GM19438 (cell line): Measurements from ENCODE around the gene BOD1L1.
A peak's percentile ranks its signal among the peaks of the same experiment; 100 is the strongest.

Experiments used
- ATAC-seq: cut with Tn5 transposase; IDR thresholded peaks from one replicate; pipeline ENCODE4 v1.9.1; 2021; ENCODE audit warnings: low read depth; ENCODE audit not compliant: unreplicated experiment

Gene BOD1L1

DNA sequence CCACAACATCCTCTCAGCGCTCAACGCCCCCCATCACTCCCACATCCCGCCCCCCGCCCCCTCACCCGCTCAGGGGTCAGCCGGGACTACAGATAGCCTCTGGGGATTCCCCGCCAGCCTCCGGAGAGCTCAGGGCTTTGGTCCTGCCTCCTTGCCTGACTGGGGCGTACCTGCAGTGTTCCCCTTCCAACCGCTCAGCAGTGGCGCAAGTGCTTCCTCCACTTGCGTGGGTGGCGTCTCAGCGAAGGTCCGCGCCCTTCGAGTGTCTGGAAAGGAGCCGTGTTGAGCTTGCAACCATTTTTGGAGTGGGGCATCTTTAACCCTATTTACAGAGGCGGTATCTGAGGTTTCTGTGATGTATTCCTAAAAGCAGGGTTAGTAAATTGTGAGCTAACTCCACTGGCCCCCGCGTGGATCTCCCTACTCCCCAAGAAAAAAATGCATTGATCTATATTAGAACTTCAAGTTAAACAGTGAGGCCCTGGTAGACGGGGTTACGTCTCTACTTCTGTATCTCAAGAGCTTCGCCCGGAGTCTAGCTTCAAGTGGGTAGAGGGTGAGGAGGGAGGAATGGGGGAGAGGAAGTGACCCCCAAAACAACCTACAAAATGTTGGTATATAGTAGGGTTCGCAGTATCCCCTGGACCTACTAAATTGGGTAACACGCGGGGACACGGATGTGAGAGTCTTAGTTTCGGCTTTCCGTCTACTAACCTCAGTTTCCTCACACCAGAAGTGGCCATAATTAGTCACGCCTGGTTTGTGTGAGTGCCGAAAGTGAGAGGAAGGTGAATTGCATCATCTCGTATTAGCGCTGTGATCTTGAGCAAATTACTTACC, 99.3 kb downstream of the BOD1L1 start:
- ATAC-seq: peak; percentile 78

DNA sequence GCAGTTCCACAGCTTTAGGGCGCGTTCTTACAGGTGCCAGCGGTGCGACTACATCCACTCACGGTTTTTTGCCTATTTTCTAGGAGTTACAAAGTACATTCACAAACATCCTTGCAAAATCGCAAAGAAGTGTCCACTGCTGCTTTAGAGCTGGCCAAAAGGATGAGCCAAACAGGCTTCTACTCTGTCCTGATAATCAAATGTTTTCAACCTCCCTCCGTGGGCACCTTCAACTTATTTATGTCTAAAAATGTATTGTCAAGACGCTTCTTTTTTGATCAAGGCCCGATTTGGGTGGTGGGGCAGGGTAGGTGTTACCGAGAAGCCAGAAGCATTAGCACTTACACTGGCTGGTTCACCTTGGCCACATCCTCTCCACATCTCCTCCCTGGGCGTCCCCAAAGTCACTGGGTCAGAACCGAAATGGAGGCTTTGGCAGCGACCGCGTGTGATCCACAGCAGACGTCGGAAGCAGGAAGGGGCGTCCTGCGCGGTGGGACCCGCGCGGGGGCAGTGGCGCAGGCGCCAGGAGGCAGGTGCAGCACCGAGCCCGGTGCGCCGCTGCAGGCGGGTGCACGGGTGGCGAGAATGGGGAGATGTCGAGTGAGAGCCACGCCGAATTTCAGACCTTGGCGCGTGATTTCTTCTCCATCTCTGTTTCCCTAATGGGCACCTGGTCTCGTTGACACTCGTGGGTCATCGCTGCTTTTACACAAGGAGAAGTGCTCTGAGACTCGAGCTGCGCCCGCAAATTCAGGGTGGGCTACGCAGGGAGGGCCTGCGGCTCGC, 100.1 kb downstream of the BOD1L1 start:
- no peak for ATAC-seq

DNA sequence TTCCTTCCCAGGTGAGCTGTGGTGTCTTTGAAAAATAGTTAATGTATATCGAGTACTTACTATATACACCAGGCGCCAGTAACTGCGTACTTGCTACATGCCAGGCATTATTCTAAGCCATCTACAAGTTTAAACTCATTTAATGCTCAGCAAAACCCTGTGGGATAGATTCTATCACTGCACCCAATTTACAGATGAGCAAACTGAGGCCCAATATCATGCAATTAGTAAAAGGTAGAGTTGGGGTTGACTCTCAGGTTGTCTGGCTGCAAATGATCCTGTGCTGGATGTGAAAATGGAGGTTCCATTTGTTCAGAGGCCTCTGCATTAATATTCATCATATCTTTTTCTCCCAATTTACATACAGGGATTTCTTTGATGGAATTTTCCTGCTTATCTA, 100.9 kb downstream of the BOD1L1 start:
- no peak for ATAC-seq

DNA sequence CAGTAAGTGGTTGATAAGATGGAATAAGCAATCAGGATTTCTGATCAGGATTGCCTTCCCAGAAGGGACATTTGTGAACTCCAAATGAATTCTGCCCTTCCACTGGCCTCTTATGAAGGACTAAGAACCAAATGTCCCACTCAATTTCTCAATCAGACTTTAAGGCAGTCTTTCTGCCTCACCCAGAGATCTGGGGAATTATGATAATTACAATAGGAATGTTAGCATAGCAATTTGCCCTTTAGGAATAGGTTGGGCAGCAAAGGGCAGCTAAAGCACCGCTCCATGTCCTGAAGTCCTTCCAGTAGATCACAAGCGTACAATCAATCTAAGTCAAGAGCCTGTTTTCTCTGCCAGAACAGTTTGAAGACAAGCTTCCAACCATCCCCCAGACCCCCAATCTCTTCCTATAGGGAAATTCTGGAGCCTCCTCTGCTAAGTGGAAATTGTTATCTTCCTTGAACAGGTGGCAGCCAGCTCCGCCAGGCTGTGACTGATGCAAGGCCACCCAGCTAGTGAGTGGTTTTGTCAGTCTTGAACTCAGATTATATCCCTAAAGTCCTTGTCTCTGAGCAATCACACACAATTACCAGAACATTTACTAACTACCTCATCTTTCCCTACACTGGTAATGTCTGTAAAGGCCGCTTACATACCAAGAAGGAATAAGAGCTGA, 101.8 kb downstream of the BOD1L1 start:
- no peak for ATAC-seq

DNA sequence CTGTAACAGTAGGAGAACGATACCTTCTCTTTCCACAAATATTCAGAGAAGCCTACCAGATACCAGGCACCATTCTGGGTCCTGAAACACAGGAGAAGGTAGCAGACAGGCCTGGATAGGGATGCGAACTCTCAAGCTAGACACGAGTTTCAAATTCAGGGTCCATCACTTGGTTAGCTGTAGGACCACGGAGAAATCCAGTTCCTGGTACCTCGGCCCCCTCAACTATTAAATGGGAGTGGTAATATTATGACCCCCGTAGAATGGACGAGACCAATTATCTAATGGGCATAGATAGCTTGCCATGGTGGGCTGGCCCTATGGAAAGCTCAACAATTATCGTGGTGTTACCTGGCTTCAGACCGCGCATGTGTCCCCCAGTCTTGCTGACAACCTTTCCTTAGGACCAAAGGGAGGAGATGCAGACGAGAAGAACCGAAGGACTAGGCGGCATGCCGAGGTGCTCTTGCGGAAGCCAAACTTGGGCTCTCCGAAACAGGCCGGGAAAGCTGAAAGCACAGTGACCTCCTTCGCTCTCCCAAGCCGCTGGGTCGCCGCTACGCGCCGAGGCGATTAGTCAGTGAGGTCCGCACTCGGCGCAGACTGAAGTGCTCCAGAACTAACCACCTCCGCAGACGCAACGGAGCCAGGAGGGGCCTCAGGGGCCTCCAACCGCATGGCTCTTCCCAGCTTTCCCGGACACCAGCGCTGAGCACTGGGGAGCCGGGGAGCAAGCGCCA, 102.9 kb downstream of the BOD1L1 start:
- no peak for ATAC-seq

DNA sequence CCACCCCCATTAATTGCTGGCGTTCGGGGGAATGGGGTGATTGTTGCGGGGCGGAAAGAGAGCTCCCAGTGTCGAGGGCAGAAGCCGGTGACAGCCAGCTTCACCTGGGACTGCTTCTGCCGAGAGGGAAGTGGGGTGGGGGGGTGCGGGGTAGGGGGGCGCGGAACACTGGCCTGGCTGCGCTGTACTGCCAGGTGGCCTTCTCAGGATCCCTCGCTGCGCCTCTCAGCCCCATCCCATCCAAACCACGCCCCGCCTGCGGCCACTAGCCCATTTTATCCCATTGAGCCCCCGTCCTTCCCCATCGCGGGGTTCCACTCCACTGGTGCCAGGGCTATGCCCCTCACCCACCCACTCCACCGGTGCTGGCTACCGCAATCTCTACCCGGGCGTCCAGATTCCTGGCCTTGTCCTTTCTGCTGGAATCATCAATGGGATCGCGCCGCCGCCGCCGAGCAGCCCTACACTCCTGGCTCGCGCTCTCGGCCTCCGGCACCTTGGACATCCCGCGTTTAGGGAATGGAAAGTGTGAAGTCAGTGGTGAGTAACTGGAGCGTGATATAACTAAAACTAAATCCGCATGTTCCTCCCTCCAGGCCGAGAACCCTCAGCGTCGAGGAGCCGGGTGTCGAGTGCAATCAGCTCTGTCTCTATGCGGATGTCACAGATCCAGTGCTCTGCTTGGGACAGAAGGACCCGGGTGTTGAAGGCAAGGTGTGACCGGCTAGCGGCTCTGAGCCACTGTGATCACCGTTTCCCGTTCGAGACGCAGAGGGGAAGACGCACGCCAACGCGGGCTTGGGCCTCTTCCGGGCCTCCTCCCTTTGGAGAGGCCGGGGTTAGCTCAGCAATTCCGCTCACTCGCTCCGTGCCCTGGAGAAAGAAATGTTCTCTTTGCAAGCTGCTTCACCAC, 103.7 kb downstream of the BOD1L1 start:
- no peak for ATAC-seq

DNA sequence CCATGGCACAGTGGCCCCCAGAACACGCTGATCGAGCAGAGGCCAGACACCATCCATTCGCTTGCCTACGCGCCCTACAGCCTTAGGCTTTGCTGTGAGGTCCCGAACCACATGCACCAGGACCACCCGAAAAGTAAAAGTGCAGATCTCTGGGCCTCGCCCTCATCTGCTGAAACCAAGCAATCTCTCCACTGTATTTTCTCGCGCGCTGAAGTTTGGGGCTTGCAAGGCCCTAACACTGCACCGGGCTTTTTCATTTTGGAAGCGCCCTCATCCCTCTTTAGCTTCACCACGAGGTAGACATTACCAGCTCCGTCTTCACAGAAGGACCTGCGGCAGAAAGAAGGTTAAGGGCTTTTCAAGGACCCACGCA, 104.4 kb downstream of the BOD1L1 start:
- no peak for ATAC-seq

DNA sequence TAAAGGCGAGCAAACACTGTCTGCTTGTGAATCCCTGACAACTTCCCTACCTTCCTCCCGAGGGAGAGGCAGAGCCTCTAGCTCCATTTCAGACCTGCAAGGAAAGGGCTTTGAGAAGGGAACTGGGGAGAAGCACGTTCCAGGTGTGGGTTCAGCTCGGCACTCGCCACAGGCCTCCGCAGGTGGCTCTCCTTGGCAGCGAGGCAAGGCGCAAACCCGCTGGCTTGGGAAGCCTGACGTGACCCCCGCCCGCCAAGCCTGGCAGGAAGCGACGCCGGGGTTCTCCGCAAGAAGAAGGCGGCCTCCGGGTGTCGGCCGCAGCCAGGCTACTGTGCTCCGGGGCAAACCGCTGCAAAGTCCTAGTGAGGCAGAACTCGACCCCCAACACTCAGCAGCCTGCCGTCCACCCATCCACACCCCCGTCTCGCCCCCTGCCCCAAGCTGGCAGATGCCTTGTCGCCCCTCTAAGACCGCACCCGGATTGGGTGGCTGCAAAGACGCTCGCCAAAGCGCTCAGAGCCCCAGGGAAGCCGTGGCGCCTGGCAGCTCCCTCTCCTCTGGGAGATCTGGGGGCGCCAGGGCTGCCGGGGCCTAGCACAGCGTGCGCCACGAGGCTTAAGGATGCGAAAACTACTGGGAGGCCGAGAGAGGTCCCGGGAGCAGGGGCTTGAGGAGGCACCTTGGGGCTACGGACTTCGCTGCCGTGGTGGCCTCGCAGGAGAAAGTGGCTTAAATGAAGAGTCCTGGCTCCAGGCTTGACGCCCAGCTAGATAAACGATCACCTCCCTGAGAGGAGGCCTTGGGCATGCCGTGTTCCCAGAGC, 105.0 kb downstream of the BOD1L1 start:
- ATAC-seq: no peak

DNA sequence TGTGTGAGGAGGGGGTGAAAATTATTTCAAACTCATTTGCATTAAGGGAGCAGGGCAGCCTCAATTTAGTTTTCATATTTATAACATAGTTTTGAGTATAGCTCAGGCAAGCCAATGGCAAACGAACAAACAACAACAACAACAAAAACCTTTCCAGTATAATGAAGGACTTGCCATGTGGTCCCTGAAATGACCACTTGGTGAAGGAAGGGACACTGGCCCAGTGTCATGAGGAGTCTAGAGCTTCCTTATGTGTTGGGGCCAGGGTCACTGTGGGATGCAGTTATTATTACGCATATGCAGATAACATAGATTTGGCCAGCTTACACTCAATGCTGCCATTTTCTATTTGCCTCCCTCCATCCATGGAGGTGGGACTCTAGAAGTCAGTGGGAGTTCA, 106.5 kb downstream of the BOD1L1 start:
- ATAC-seq: no peak
